PFSK-1 (cell line): Measurements from ENCODE around the gene CEP104.

Source experiments
- FOXP2 ChIP-seq: optimal IDR thresholded peaks from 2 replicates; pipeline ENCODE3; 2011; ENCODE audit warnings: borderline replicate concordance, control low read depth, inconsistent platforms; ENCODE audit not compliant: insufficient read depth; ENCODE audit errors: extremely low read length, extremely low read depth
- POLR2AphosphoS5 ChIP-seq: IDR thresholded peaks from 2 replicates; pipeline ENCODE4 v1.6.1; 2012; ENCODE audit warnings: low read depth, mild to moderate bottlenecking, control low read depth, low read length, moderate library complexity
- SIN3A ChIP-seq: IDR thresholded peaks from 2 replicates; pipeline ENCODE4 v1.6.1; 2012; ENCODE audit warnings: mild to moderate bottlenecking, low read length, moderate library complexity, borderline replicate concordance; ENCODE audit not compliant: insufficient read depth
- TAF1 ChIP-seq: IDR thresholded peaks from 2 replicates; pipeline ENCODE4 v1.6.1; 2012; ENCODE audit warnings: low read length, control low read depth, borderline replicate concordance; ENCODE audit not compliant: insufficient read depth
- TF ChIP-seq, protein P1 (sequence below), 2 experiments: IDR thresholded peaks; 2 replicates each; pipeline versions ENCODE4 v1.6.1 to v1.8.0; 2011 to 2012; ENCODE audit warnings: low read depth in 2 of 2, low read length in 2 of 2, control low read depth in 1 of 2, inconsistent platforms in 1 of 2, mild to moderate bottlenecking in 1 of 2, moderate library complexity in 1 of 2; ENCODE audit not compliant: insufficient read depth in 1 of 2

CEP104 gene

DNA sequence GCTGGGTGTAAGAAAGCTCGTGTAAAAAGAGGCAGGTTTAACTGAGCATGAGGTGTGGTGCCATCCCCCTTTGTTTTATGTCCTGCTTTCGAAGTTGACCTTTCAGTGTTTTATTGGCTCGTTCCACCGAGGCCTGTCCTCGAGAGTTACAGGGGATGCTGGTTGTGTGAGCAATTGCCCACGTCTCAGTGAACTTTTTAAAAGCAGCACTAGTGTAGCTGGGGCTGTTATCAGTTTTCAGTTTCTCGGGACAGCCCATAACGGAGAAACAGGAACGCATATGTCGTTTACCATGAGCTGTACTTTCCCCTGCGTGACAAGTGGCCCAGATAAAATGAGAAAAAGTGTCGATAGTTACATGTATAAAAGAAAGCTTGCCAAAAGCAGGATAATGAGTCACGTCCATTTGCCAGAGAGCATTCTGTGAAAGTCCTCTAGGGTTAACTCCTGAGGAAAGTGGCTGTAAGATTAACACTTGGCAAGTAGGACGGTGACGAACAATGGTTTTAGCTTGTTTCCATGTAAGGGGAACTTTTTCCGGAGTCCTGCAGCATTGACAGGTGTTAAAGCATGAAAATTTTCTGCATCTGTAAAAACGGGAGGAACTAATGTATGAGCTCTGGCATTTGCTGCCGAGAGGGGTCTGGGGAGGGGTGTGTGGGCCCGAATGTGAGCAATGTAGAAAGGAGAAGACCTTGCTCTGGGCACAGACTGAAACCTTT lies 52.9 kb downstream of the CEP104 start:
- TF ChIP-seq TAF1, result no peak
- TF ChIP-seq, protein P1, sequence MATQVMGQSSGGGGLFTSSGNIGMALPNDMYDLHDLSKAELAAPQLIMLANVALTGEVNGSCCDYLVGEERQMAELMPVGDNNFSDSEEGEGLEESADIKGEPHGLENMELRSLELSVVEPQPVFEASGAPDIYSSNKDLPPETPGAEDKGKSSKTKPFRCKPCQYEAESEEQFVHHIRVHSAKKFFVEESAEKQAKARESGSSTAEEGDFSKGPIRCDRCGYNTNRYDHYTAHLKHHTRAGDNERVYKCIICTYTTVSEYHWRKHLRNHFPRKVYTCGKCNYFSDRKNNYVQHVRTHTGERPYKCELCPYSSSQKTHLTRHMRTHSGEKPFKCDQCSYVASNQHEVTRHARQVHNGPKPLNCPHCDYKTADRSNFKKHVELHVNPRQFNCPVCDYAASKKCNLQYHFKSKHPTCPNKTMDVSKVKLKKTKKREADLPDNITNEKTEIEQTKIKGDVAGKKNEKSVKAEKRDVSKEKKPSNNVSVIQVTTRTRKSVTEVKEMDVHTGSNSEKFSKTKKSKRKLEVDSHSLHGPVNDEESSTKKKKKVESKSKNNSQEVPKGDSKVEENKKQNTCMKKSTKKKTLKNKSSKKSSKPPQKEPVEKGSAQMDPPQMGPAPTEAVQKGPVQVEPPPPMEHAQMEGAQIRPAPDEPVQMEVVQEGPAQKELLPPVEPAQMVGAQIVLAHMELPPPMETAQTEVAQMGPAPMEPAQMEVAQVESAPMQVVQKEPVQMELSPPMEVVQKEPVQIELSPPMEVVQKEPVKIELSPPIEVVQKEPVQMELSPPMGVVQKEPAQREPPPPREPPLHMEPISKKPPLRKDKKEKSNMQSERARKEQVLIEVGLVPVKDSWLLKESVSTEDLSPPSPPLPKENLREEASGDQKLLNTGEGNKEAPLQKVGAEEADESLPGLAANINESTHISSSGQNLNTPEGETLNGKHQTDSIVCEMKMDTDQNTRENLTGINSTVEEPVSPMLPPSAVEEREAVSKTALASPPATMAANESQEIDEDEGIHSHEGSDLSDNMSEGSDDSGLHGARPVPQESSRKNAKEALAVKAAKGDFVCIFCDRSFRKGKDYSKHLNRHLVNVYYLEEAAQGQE (IDR thresholded peaks at IDR 0.05; ENCODE audit: insufficient read depth in 1 of 2, low read depth in 2 of 2, low read length in 2 of 2), result no peak

DNA sequence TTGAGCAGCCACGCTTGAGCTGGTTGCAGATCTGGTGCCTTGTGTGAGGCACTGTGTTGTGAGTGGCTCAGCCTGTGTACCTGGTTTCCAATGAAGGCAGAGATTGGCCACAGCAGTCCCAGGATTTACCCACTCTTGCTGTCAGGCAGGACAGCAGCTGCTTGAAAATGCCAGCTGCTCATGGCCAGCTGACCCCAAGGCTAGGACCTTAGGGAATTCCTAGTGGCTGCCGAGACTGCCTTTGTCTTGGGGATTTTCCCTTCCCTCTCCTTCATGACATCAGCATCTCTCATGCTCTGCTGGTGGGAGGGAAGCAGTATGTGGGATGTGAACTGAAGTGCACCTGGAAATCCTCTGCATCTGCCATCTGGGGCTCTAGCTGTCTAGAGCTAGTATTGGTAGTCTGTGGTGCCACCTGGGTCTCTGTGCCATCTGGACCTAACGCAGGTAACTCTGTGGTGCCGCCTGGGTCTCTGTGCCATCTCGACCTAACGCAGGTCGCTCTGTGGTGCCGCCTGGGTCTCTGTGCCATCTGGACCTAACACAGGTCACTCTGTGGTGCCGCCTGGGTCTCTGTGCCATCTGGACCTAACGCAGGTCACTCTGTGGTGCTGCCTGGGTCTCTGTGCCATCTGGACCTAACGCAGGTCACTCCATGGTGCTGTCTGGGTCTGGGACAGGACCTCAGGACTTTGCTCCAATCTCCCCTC lies 56.9 kb downstream of the CEP104 start:
- TF ChIP-seq TAF1, result no peak
- no peak for TF ChIP-seq FOXP2
- TF ChIP-seq, protein P1 (IDR thresholded peaks at IDR 0.05; ENCODE audit: insufficient read depth in 1 of 2, low read depth in 2 of 2, low read length in 2 of 2), result no peak
- TF ChIP-seq SIN3A, result no peak
- no peak for TF ChIP-seq POLR2AphosphoS5

DNA sequence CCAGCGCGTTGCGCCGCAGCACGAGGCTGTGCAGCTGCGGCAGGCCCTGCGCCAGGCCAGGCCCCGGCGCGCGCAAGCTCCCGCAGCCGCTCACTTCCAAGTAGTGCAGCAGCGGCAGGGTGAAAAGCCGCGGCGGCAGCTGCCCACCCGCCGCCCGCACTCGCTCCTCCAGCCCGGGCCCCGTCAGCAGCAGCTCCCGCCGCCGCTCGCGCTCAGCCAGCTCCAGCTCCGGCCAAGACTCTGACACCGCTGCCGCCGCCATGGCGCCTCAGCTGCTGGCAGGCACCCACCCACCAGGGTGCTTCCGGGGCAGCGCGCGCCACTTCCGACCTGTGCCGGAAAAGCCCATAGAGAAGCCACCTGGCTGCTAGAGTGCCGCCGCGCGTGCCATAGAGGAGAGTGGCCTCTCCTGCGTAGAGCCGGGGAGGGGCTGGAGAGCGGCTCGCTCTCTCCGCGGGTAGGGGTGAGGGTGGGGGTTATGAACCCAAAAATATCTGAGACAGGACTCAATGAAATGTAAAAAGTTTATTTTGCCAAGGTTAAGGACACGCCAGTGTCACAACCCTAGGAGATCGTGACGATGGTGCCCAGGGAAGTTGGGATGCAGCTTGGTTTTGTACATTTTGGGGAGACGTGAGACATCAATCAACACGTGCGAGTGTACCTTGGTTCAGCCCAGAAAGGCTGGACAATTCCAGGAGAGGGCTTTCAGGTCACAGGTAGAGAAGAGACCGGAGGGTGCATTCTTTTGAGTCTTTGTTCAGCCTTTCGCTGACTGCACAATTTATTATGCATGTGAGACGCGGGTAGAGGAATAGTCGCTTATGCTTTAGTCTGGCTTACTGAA lies 60.6 kb downstream of the CEP104 start, which contains the start of gene LRRC47:
Gene LRRC47 (minus strand): TSS at position 284 of the 847 bp plus-strand sequence. CDS start 22 bp downstream, at position 262.
- peak; percentile 66 for TF ChIP-seq FOXP2
- peak; percentile 84; the same call in 1 of the 2 replicates for TF ChIP-seq TAF1
- TF ChIP-seq POLR2AphosphoS5, result peak; percentile 67
- TF ChIP-seq, protein P1 (IDR thresholded peaks at IDR 0.05; ENCODE audit: insufficient read depth in 1 of 2, low read depth in 2 of 2, low read length in 2 of 2), result no peak
- peak; percentile 84; the same call in 1 of the 2 replicates for TF ChIP-seq SIN3A

DNA sequence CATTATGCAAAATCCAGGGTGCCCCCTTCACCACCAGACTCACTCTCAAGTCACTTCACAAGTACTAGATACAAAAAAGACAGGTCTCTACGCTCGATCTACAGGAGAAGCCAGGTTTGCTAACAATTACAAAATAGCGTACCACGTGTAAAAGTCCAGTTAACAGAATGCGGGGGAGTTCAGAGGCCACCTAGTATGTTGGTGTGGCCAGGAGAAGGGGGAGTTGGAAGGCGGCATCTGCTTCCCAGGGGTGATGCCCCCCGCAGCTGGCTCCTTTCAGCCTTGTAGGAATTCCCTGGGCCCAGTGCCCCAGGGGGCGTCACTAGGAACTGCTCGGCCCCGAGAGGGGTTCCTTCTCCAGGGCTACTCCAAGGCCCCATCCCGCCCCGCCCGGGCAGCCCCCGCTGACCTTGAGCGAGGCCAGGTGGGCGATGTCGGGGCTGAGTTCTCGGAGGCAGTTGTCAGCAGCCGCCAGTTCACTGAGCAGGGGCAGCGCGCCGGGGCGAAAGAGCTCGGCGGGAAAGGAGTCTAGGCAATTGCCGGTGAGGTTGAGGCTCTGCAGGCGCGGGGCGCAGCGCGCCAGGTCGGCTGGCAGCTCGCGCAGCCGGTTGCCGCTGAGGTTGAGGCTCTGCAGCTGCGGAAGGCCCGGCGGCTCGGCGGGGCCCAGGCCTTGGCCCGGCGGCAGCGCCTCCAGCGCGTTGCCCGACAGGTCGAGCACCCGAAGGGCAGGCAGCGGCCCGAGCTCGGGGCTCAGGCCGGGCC lies 61.4 kb downstream of the CEP104 start:
- TF ChIP-seq, protein P1 (IDR thresholded peaks at IDR 0.05; ENCODE audit: insufficient read depth in 1 of 2, low read depth in 2 of 2, low read length in 2 of 2), result no peak
- no peak for TF ChIP-seq POLR2AphosphoS5
- TF ChIP-seq TAF1, result no peak
- TF ChIP-seq SIN3A, result no peak
- no peak for TF ChIP-seq FOXP2
